ENCODE results near the gene RRP8. TPM values are rescaled to one million over a fixed set of nuclear protein-coding genes. Genes with fewer than 3 reads are reported as not detected.

The RRP8 gene
- total RNA-seq, 2 experiments from 2014 or later, result 23.0 to 27.1 TPM

GRCh38 chr11:6629892-6630631 lies 26.6 kb upstream of the RRP8 start:
- Mint-ChIP-seq H3K4me3 (no peak overlapping the region), H3K36me3 (ENCODE audit: low read depth) (no peaks in the 10 kb centered on the region), H3K27ac (no peak overlapping the region), H3K9me3 (no peaks in the 10 kb centered on the region), H3K4me1 (peaks cover 27% of the 10 kb centered on the region), H3K27me3 (no peaks in the 10 kb centered on the region)
- POLR2A ChIA-PET, result no interaction called here
- CTCF ChIA-PET, result interaction anchor here (0.6 to 2.2 kb wide), 3 partner anchors 8 to 52 kb away, joined by 3 to 11 read pairs (median 7); no protein-coding TSS in a partner anchor
- no peak for DNase-seq

GRCh38 chr11:6629573-6629891 lies 26.1 kb upstream of the RRP8 start:
- no peak for DNase-seq
- Mint-ChIP-seq H3K9me3 (no peaks in the 10 kb centered on the region), H3K4me3 (no peak overlapping the region), H3K4me1 (peaks cover 27% of the 10 kb centered on the region), H3K27ac (no peak overlapping the region), H3K36me3 (ENCODE audit: low read depth) (no peaks in the 10 kb centered on the region), H3K27me3 (no peaks in the 10 kb centered on the region)
- CTCF ChIA-PET, result interaction anchor here (1.2 kb wide), 1 partner anchor 9 kb away, joined by 3 read pairs; no protein-coding TSS in a partner anchor
- POLR2A ChIA-PET, result no interaction called here

GRCh38 chr11:6628526-6628925 lies 25.1 kb upstream of the RRP8 start:
- ChIA-PET POLR2A (no interaction called here), CTCF (interaction anchor here (1.0 to 1.2 kb wide), 2 partner anchors 10 to 18 kb away, joined by 3 read pairs; no protein-coding TSS in a partner anchor)
- no peak for DNase-seq
- Mint-ChIP-seq H3K27ac (no peak overlapping the region), H3K4me1 (peaks cover 27% of the 10 kb centered on the region), H3K4me3 (no peak overlapping the region), H3K9me3 (no peaks in the 10 kb centered on the region), H3K27me3 (no peaks in the 10 kb centered on the region), H3K36me3 (ENCODE audit: low read depth) (no peaks in the 10 kb centered on the region)

- peak overlapping the region; percentile 12 for H3K4me3 Mint-ChIP-seq
- no peaks in the 10 kb centered on the region for H3K27me3 Mint-ChIP-seq
- peaks cover 27% of the 10 kb centered on the region for H3K4me1 Mint-ChIP-seq
- no peaks in the 10 kb centered on the region for H3K36me3 Mint-ChIP-seq (ENCODE audit: low read depth)
- ChIA-PET POLR2A (interaction anchor here (1.0 to 1.1 kb wide), 2 partner anchors 10 to 12 kb away, joined by 3 read pairs; no protein-coding TSS in a partner anchor), CTCF (interaction anchor here (1.0 to 1.9 kb wide), 5 partner anchors 10 to 55 kb away, joined by 3 to 8 read pairs (median 4); partner anchors contain the start of gene MRPL17)
- H3K27ac Mint-ChIP-seq, result peak overlapping the region; percentile 79
- H3K9me3 Mint-ChIP-seq, result no peaks in the 10 kb centered on the region
- peak; percentile 45 for DNase-seq
Observed at GRCh38 chr11:6627762-6628241, 24.4 kb upstream of the RRP8 start.

DNA sequence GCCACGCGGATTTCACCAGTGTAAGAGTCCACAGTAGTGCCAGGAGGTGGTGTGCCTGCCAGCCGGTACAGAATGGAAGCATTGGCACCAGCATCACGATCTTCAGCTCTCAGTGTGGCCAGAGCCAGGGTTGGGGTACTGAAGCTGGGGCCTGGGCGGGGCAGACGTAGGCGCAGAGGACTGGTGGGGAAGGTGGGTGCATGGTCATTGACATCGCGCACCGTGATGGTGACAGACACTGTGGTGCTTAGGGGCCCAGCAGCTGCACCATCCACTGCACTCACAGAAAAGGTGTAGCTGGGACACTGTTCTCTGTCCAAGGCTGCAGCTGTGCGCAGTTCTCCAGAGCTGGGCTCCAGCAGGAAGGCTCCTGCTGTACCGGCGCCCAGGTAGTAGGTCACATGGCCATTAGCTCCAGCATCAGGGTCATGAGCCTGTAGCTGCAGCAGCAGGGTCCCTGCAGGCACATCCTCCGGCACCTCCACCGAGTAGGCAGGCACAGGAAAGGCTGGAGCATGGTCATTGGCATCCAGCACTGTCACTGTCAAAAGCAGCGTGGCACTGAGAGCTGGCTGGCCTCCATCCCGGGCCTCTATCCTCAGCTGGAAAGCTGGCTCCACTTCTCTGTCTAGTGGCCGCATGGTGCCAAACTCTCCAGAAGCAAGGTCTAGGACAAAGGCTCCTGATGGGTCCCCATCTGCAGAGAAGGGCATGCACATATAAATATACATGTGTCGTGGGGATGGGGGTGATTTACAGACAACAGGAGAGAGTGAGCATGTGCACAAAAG lies 23.8 kb upstream of the RRP8 start:
- H3K36me3 Mint-ChIP-seq (ENCODE audit: low read depth), result no peaks in the 10 kb centered on the region
- peak overlapping the region; percentile 12 for H3K4me3 Mint-ChIP-seq
- ChIA-PET CTCF (interaction anchor here (1.0 to 1.9 kb wide), 5 partner anchors 10 to 56 kb away, joined by 4 to 8 read pairs (median 4); partner anchors contain the start of gene MRPL17), POLR2A (interaction anchor here (1.0 to 1.1 kb wide), 2 partner anchors 9 to 11 kb away, joined by 3 read pairs; no protein-coding TSS in a partner anchor)
- no peaks in the 10 kb centered on the region for H3K9me3 Mint-ChIP-seq
- H3K27ac Mint-ChIP-seq, result peak overlapping the region; percentile 79
- H3K27me3 Mint-ChIP-seq, result no peaks in the 10 kb centered on the region
- no peak for DNase-seq
- peaks cover 27% of the 10 kb centered on the region for H3K4me1 Mint-ChIP-seq

DNA sequence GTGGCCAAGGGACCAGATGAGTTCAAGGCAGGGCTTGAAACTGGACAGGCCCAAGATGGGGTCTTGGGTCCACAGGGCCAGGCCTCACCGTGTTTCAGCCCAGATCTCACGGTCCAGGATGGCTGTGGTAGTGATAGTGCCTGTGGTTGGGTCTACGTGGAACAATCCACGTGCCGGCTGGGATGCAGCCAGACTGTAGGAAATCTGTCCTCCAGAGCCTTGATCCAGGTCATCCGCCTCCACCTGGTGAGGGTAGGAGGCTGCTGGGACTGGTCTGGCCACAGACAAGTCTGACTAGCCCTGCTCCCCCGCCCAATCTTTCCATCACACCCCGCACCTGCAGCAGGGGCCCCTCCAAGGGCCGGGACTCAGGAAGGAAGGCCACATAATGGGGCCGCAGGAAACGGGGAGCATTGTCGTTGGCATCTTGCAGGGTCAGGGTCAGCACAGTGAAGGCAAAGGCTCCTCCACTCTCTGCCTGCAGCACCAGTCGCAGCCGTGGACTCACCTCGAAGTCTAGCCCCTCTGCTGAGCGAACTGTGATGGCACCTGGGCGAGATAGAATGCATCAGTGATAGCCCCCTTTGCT lies 22.5 kb upstream of the RRP8 start:
- Mint-ChIP-seq H3K27ac (no peak overlapping the region), H3K4me3 (no peak overlapping the region), H3K27me3 (no peaks in the 10 kb centered on the region), H3K9me3 (no peaks in the 10 kb centered on the region), H3K4me1 (peaks cover 22% of the 10 kb centered on the region), H3K36me3 (ENCODE audit: low read depth) (no peaks in the 10 kb centered on the region)
- POLR2A ChIA-PET, result no interaction called here
- no peak for DNase-seq
- CTCF ChIA-PET, result interaction anchor here (1.0 to 1.9 kb wide), 2 partner anchors 8 to 11 kb away, joined by 3 to 8 read pairs; no protein-coding TSS in a partner anchor

DNA sequence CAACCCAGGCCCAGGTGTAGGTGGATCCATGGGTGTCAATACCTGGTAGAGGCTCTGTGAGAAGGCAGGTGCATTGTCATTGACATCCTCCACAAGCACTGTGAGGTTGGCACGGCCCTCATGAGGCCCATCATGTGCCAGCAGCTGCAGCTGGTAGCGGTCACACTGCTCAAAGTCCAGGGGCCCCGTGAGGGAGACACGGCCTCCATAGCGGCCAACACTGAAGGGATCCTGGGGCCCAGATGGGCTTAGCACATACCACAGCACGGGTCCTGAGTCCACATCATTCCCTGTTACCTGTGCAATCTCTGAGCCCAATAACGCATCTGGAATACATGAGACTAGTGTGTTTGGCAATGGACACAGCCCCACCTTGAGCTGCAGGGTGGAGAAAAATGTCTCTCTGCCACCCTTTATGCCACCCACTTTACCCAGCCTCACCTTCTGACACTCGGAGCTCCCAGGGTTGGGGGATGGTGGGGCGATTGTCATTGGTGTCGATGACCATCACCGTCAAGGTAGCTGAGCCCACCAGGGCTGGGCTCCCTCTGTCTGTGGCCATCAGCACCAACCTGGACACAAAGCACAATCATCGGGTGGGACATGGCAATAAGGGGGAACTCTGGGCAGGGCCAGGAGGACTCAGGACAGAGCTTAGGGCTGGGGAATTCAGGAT lies 21.9 kb upstream of the RRP8 start:
- no peaks in the 10 kb centered on the region for H3K36me3 Mint-ChIP-seq (ENCODE audit: low read depth)
- no peak overlapping the region for H3K27ac Mint-ChIP-seq
- no peaks in the 10 kb centered on the region for H3K9me3 Mint-ChIP-seq
- H3K4me3 Mint-ChIP-seq, result no peak overlapping the region
- no peak for DNase-seq
- no peaks in the 10 kb centered on the region for H3K27me3 Mint-ChIP-seq
- H3K4me1 Mint-ChIP-seq, result peaks cover 22% of the 10 kb centered on the region
- CTCF ChIA-PET, result interaction anchor here (0.9 to 1.0 kb wide), 3 partner anchors 12 to 58 kb away, joined by 3 to 4 read pairs (median 3); partner anchors contain the start of gene MRPL17
- POLR2A ChIA-PET, result no interaction called here

DNA sequence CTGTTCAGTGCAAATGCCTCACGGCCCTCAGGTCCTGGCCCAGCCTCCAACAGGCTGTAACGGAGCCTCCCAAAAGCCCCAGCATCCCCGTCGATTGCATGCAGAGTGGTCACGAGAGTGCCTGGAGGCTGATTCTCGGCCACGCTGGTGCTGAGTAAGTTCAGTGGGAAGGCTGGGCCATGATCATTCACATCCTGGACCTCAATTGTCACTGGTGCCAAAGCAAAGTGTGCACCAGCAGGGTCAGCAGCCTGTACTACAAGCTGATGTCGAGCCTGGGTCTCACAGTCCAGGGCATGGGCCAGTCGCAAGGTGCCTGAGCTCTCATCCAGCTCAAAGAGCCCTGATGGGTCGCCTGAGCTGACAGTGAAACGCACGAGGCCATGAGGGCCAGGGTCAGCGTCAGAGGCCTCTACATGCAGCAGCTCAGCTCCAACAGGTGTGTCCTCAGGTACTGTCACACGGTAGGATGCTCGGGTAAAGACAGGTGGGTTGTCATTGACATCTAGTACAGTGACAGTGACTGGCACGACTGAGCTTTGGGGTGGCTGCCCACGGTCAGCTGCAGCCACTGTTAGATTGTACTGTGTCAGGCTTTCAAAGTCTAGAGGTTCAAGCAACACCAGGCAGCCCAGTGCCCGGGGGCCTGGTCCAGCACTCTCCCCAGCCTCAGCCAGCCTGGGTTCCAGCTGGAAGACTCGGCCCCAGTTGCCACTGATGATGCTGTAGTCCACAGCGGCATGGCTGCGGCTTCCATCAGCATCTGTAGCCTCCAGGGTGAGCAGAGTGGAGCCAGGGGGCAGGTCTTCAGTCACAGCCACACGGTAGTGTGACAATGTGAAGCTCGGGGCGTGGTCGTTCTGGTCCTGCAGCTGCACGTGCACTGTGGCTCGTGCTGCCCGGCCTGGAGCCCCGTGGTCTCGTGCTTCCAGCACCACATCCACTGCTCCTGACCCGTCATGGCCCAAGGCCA lies 20.3 kb upstream of the RRP8 start:
- Mint-ChIP-seq H3K4me1 (peaks cover 22% of the 10 kb centered on the region), H3K4me3 (no peak overlapping the region), H3K27me3 (no peaks in the 10 kb centered on the region), H3K36me3 (ENCODE audit: low read depth) (no peaks in the 10 kb centered on the region), H3K9me3 (no peaks in the 10 kb centered on the region), H3K27ac (no peak overlapping the region)
- DNase-seq, result no peak
- POLR2A ChIA-PET, result no interaction called here
- CTCF ChIA-PET, result interaction anchor here (1.0 to 3.3 kb wide), 3 partner anchors 7 to 20 kb away, joined by 3 to 11 read pairs (median 6); partner anchors contain the start of gene TAF10

- DNase-seq, result no peak
- ChIA-PET POLR2A (no interaction called here), CTCF (interaction anchor here (0.8 to 3.3 kb wide), 5 partner anchors 9 to 73 kb away, joined by 3 to 11 read pairs (median 5); partner anchors contain the start of gene TAF10)
- no peak overlapping the region for H3K4me3 Mint-ChIP-seq
- peaks cover 12% of the 10 kb centered on the region for H3K4me1 Mint-ChIP-seq
- H3K36me3 Mint-ChIP-seq (ENCODE audit: low read depth), result no peaks in the 10 kb centered on the region
- no peak overlapping the region for H3K27ac Mint-ChIP-seq
- H3K9me3 Mint-ChIP-seq, result no peaks in the 10 kb centered on the region
- H3K27me3 Mint-ChIP-seq, result no peaks in the 10 kb centered on the region
Observed at GRCh38 chr11:6622261-6623171, 19.1 kb upstream of the RRP8 start.

DNA sequence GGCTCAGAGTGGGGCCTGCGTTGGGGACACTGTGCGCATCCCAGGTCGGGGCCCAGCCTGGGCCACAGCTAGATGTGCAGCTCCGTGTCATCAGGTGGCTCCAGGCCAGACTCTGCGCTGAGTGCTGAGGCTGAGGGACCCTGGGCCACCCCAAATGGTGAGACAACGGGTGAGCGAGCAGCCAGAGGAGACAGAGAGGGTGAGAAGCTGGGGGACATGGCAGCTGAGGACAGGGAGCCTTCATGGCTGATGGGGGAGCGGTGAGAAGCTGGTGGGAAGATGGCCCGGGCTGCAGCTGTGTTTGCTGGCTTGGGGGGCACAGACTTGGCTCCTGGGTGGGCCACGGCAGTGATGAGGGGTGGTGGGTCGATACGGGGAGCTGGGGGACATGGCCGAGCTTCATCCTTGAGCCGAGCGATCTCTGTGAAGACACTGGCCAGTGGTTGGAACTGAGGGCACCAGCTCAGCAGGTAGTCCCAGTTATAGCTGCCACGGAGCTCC lies 18.3 kb upstream of the RRP8 start:
- Mint-ChIP-seq H3K27ac (no peak overlapping the region), H3K4me1 (peaks cover 7% of the 10 kb centered on the region)
- POLR2A ChIA-PET, result no interaction called here

More for the DNA sequence above, 18.3 kb upstream of the RRP8 start:
- Mint-ChIP-seq H3K9me3 (no peaks in the 10 kb centered on the region), H3K36me3 (ENCODE audit: low read depth) (no peaks in the 10 kb centered on the region), H3K27me3 (no peaks in the 10 kb centered on the region), H3K4me3 (no peak overlapping the region)
- DNase-seq, result no peak
- CTCF ChIA-PET, result interaction anchor here (0.8 to 3.3 kb wide), 7 partner anchors 9 to 124 kb away, joined by 3 to 11 read pairs (median 4); partner anchors contain the start of gene TAF10
